H7 (cell line): ENCODE results near the gene PRKN. TPM values are rescaled to one million over a fixed set of nuclear protein-coding genes. Genes with fewer than 3 reads are reported as not detected.

Experiments used
- DNase-seq: peaks from one replicate; pipeline ENCODE4 v3.0.0; 2012
- H3K27me3 ChIP-seq: 2 replicates; pipeline ENCODE4 v1.6.0; 2011; ENCODE audit warnings: mild to moderate bottlenecking, low read length; ENCODE audit not compliant: control insufficient read depth, insufficient read depth
- H3K36me3 ChIP-seq: replicated peaks from 2 replicates; pipeline ENCODE4 v1.5.1; 2011; ENCODE audit warnings: low read length; ENCODE audit not compliant: control insufficient read depth, insufficient read depth
- H3K4me3 ChIP-seq: 2 replicates; pipeline ENCODE4 v1.5.1; 2011; ENCODE audit warnings: low read depth, mild to moderate bottlenecking, control low read depth, low read length, moderate library complexity; ENCODE audit not compliant: insufficient read depth
- total RNA-seq: library from RNA; depleted of rRNA; stranded (reverse); fragments of >200 nt; shearing (Covaris generic); gene quantifications from 2 replicates; pipeline ENCODE4 v1.2.3, GENCODE V29; 2014

PRKN gene
- total RNA-seq, 1 experiment from 2014 or later: 0.90 TPM

- DNase-seq: no peak
- H3K27me3 ChIP-seq: no peaks in the 10 kb centered on the region
- no peak overlapping the region for H3K4me3 ChIP-seq
- no peaks in the 10 kb centered on the region for H3K36me3 ChIP-seq
Measured at GRCh38 chr6:161396539-161396938, 1331.0 kb downstream of the PRKN start.

GRCh38 chr6:161395716-161396231 lies 1331.8 kb downstream of the PRKN start:
- DNase-seq: no peak

GRCh38 chr6:161394437-161394836 lies 1333.1 kb downstream of the PRKN start:
- DNase-seq: no peak
- Histone ChIP-seq H3K27me3 (no peaks in the 10 kb centered on the region), H3K4me3 (no peak overlapping the region), H3K36me3 (no peaks in the 10 kb centered on the region)

More at GRCh38 chr6:161395716-161396231, 1331.8 kb downstream of the PRKN start:
- no peak overlapping the region for H3K4me3 ChIP-seq
- no peaks in the 10 kb centered on the region for H3K27me3 ChIP-seq
- no peaks in the 10 kb centered on the region for H3K36me3 ChIP-seq

- Histone ChIP-seq H3K4me3 (no peak overlapping the region), H3K36me3 (no peaks in the 10 kb centered on the region), H3K27me3 (no peaks in the 10 kb centered on the region)
- DNase-seq: peak; percentile 66
Measured at GRCh38 chr6:161393839-161394364, 1333.7 kb downstream of the PRKN start.

- DNase-seq: no peak
- Histone ChIP-seq H3K27me3 (no peaks in the 10 kb centered on the region), H3K36me3 (no peaks in the 10 kb centered on the region), H3K4me3 (no peak overlapping the region)
Measured at GRCh38 chr6:161393292-161393691, 1334.3 kb downstream of the PRKN start.

GRCh38 chr6:161389756-161390155 lies 1337.8 kb downstream of the PRKN start:
- no peak for DNase-seq
- Histone ChIP-seq H3K27me3 (no peaks in the 10 kb centered on the region), H3K4me3 (no peak overlapping the region), H3K36me3 (no peaks in the 10 kb centered on the region)

- Histone ChIP-seq H3K4me3 (no peak overlapping the region), H3K36me3 (no peaks in the 10 kb centered on the region), H3K27me3 (no peaks in the 10 kb centered on the region)
- DNase-seq: no peak
Measured at GRCh38 chr6:161383951-161384350, 1343.6 kb downstream of the PRKN start.

- no peak overlapping the region for H3K4me3 ChIP-seq
- no peak for DNase-seq
- H3K27me3 ChIP-seq: no peaks in the 10 kb centered on the region
- no peaks in the 10 kb centered on the region for H3K36me3 ChIP-seq
Measured at GRCh38 chr6:161379834-161380582, 1347.6 kb downstream of the PRKN start.

- H3K27me3 ChIP-seq: no peaks in the 10 kb centered on the region
- no peak overlapping the region for H3K4me3 ChIP-seq
Measured at GRCh38 chr6:161378115-161378514, 1349.5 kb downstream of the PRKN start.

GRCh38 chr6:161377116-161377515 lies 1350.5 kb downstream of the PRKN start:
- no peak overlapping the region for H3K4me3 ChIP-seq
- H3K27me3 ChIP-seq: no peaks in the 10 kb centered on the region
- H3K36me3 ChIP-seq: no peaks in the 10 kb centered on the region
- no peak for DNase-seq

More at GRCh38 chr6:161378115-161378514, 1349.5 kb downstream of the PRKN start:
- no peak for DNase-seq
- H3K36me3 ChIP-seq: no peaks in the 10 kb centered on the region

- H3K27me3 ChIP-seq: no peaks in the 10 kb centered on the region
- H3K4me3 ChIP-seq: no peak overlapping the region
- no peak for DNase-seq
- H3K36me3 ChIP-seq: no peaks in the 10 kb centered on the region
Measured at GRCh38 chr6:161376367-161376766, 1351.2 kb downstream of the PRKN start.

GRCh38 chr6:161374971-161375873 lies 1352.3 kb downstream of the PRKN start:
- no peaks in the 10 kb centered on the region for H3K36me3 ChIP-seq
- peak; percentile 81 for DNase-seq
- H3K4me3 ChIP-seq: no peak overlapping the region
- no peaks in the 10 kb centered on the region for H3K27me3 ChIP-seq

- Histone ChIP-seq H3K36me3 (no peaks in the 10 kb centered on the region), H3K27me3 (no peaks in the 10 kb centered on the region), H3K4me3 (no peak overlapping the region)
- peak; percentile 83 for DNase-seq
Measured at GRCh38 chr6:161373905-161374451, 1353.6 kb downstream of the PRKN start.

GRCh38 chr6:161372422-161372793 lies 1355.2 kb downstream of the PRKN start:
- Histone ChIP-seq H3K36me3 (no peaks in the 10 kb centered on the region), H3K4me3 (no peak overlapping the region), H3K27me3 (no peaks in the 10 kb centered on the region)
- no peak for DNase-seq
